Fibroblast of lung (primary cell): ENCODE results near the gene PBX1.

Experiments
- CTCF ChIP-seq, 2 donors: IDR thresholded peaks in 1 of 2; conservative IDR thresholded peaks in 1 of 2; 1 replicate in 1 of 2; 2 replicates in 1 of 2; pipeline ENCODE4 v1.5.1; 2011 to 2012; ENCODE audit warnings: low read length in 2 of 2, control low read depth in 1 of 2, inconsistent platforms in 1 of 2, low read depth in 1 of 2, mild to moderate bottlenecking in 1 of 2
- EZH2 ChIP-seq: IDR thresholded peaks from 2 replicates; pipeline ENCODE4 v1.5.1; 2012; ENCODE audit warnings: low read length, control low read depth, mild to moderate bottlenecking; ENCODE audit errors: missing control alignments

DNA sequence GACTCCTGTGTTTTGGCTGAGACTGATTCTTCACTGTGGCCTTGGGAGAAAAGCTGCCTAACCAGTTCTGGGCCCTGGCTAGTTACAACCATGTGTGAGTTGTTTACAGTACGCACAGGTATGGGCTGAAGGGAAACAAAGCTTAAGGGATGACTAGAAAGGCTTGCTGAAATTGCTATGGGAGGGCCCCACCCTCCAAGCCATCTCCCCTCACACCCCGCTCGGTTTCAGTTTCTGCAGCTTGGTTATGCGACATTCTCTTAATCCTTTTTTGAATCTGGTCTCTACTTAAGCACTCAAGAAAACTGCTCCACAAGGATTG is 43.1 kb downstream of the PBX1 start:
- TF ChIP-seq EZH2 (no peak), CTCF (conservative IDR thresholded peaks at IDR 0.05 in 1 of 2, IDR thresholded peaks at IDR 0.05 in 1 of 2; ENCODE audit: low read depth in 1 of 2, low read length in 2 of 2) (no peak)
